Liver (tissue), 3 donors: ENCODE measurements around the gene RAP1GAP2.
"Not testable (repeated sequence)": the region's sequence is repeated elsewhere in the genome, so short reads cannot be mapped to it uniquely, and the experiment has no call there.

Experiments used
- EGR1 ChIP-seq, 2 donors: IDR thresholded peaks; 2 replicates each; pipeline ENCODE4 v1.6.1; 2016 to 2018; ENCODE audit warnings: antibody characterized with exemption in 2 of 2, low read depth in 2 of 2
- FOXA1 ChIP-seq: IDR thresholded peaks from 2 replicates; pipeline ENCODE4 v1.6.1; 2016; ENCODE audit warnings: antibody characterized with exemption
- FOXA2 ChIP-seq: IDR thresholded peaks from 2 replicates; pipeline ENCODE4 v1.6.1; 2016; ENCODE audit warnings: antibody characterized with exemption
- JUND ChIP-seq, 2 donors: IDR thresholded peaks; 2 replicates each; pipeline ENCODE4 v1.6.1; 2016; ENCODE audit warnings: antibody characterized with exemption in 2 of 2
- MAX ChIP-seq: IDR thresholded peaks from 2 replicates; pipeline ENCODE4 v1.6.1; 2016; ENCODE audit warnings: antibody characterized with exemption
- RAD21 ChIP-seq, 2 donors: IDR thresholded peaks; 2 replicates each; pipeline ENCODE4 v1.6.1; 2016; ENCODE audit warnings: antibody characterized with exemption in 2 of 2, mild to moderate bottlenecking in 2 of 2
- REST ChIP-seq: IDR thresholded peaks from 2 replicates; pipeline ENCODE4 v1.6.1; 2016; ENCODE audit warnings: antibody characterized with exemption, mild to moderate bottlenecking
- RXRA ChIP-seq, 2 donors: IDR thresholded peaks; 2 replicates each; pipeline ENCODE4 v1.6.1; 2017 to 2018; ENCODE audit warnings: antibody characterized with exemption in 2 of 2, mild to moderate bottlenecking in 1 of 2
- SP1 ChIP-seq: IDR thresholded peaks from 2 replicates; pipeline ENCODE4 v1.6.1; 2018; ENCODE audit warnings: antibody characterized with exemption, mild to moderate bottlenecking
- YY1 ChIP-seq: IDR thresholded peaks from 2 replicates; pipeline ENCODE4 v1.6.1; 2016; ENCODE audit warnings: antibody characterized with exemption, mild to moderate bottlenecking
- TF ChIP-seq, protein P1 (sequence below): fragments of 150-350 bp; IDR thresholded peaks from 2 replicates; pipeline ENCODE4 v1.5.1; 2017; ENCODE audit warnings: improper control_type of control experiment, low read depth, low read length; ENCODE audit not compliant: missing input control
- TF ChIP-seq, protein P2 (sequence below): IDR thresholded peaks from 2 replicates; pipeline ENCODE4 v1.6.1; 2016; ENCODE audit warnings: antibody characterized with exemption
- TF ChIP-seq, protein P3 (sequence below): IDR thresholded peaks from 2 replicates; pipeline ENCODE4 v1.6.1; 2016; ENCODE audit warnings: antibody characterized with exemption
- donor health status: healthy.
- donor health status: healthy.

- TF ChIP-seq, protein P1, sequence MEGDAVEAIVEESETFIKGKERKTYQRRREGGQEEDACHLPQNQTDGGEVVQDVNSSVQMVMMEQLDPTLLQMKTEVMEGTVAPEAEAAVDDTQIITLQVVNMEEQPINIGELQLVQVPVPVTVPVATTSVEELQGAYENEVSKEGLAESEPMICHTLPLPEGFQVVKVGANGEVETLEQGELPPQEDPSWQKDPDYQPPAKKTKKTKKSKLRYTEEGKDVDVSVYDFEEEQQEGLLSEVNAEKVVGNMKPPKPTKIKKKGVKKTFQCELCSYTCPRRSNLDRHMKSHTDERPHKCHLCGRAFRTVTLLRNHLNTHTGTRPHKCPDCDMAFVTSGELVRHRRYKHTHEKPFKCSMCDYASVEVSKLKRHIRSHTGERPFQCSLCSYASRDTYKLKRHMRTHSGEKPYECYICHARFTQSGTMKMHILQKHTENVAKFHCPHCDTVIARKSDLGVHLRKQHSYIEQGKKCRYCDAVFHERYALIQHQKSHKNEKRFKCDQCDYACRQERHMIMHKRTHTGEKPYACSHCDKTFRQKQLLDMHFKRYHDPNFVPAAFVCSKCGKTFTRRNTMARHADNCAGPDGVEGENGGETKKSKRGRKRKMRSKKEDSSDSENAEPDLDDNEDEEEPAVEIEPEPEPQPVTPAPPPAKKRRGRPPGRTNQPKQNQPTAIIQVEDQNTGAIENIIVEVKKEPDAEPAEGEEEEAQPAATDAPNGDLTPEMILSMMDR = not testable (repeated sequence)
- TF ChIP-seq, protein P2, sequence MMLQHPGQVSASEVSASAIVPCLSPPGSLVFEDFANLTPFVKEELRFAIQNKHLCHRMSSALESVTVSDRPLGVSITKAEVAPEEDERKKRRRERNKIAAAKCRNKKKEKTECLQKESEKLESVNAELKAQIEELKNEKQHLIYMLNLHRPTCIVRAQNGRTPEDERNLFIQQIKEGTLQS = not testable (repeated sequence)
- not testable (repeated sequence) for TF ChIP-seq REST; MAX; FOXA2; YY1; RAD21 (IDR thresholded peaks at IDR 0.05); JUND (IDR thresholded peaks at IDR 0.05); FOXA1; SP1; RXRA (IDR thresholded peaks at IDR 0.05); EGR1 (IDR thresholded peaks at IDR 0.05; ENCODE audit: low read depth in 2 of 2)
- TF ChIP-seq, protein P3, sequence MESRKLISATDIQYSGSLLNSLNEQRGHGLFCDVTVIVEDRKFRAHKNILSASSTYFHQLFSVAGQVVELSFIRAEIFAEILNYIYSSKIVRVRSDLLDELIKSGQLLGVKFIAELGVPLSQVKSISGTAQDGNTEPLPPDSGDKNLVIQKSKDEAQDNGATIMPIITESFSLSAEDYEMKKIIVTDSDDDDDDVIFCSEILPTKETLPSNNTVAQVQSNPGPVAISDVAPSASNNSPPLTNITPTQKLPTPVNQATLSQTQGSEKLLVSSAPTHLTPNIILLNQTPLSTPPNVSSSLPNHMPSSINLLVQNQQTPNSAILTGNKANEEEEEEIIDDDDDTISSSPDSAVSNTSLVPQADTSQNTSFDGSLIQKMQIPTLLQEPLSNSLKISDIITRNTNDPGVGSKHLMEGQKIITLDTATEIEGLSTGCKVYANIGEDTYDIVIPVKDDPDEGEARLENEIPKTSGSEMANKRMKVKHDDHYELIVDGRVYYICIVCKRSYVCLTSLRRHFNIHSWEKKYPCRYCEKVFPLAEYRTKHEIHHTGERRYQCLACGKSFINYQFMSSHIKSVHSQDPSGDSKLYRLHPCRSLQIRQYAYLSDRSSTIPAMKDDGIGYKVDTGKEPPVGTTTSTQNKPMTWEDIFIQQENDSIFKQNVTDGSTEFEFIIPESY = not testable (repeated sequence)
Measured at GRCh38 chr17:3062824-3063377, 266.7 kb downstream of the RAP1GAP2 start.
